Fibroblast of mammary gland (primary cell): Measurements from ENCODE around the gene ARHGAP4.

ENCODE experiments used
- DNase-seq: peaks from one replicate; pipeline ENCODE4 v3.0.0-alpha.2; 2010; ENCODE audit warnings: low read depth
- H3K4me3 ChIP-seq: 2 replicates; pipeline ENCODE4 v1.5.1; 2011; ENCODE audit warnings: low read depth, mild to moderate bottlenecking, low read length, moderate library complexity; ENCODE audit not compliant: control insufficient read depth
- TF ChIP-seq, protein P1 (sequence below): conservative IDR thresholded peaks from 2 replicates; pipeline ENCODE4 v1.5.1; 2011; ENCODE audit warnings: low read depth, low read length, inconsistent platforms; ENCODE audit not compliant: control insufficient read depth, insufficient read depth

Gene ARHGAP4

DNA sequence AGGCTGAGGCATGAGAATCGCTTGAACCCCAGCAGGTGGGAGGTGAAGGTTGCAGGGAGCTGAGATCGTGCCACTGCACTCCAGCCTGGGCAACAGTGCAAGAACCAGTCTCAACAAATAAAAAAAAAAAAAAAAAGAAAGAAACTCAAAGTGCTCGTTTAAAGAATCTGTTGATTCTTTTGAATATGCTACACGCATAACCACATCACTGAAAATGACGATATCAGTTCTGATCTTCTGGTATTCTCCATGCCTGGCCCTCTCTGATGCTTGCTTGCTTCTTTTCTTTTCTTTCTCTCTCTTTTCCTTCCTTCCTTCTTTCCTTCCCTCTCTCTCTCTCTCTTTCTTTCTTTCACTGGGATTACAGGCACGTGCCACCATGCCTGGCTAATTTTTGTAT, 14.3 kb downstream of the ARHGAP4 start:
- TF ChIP-seq, protein P1, sequence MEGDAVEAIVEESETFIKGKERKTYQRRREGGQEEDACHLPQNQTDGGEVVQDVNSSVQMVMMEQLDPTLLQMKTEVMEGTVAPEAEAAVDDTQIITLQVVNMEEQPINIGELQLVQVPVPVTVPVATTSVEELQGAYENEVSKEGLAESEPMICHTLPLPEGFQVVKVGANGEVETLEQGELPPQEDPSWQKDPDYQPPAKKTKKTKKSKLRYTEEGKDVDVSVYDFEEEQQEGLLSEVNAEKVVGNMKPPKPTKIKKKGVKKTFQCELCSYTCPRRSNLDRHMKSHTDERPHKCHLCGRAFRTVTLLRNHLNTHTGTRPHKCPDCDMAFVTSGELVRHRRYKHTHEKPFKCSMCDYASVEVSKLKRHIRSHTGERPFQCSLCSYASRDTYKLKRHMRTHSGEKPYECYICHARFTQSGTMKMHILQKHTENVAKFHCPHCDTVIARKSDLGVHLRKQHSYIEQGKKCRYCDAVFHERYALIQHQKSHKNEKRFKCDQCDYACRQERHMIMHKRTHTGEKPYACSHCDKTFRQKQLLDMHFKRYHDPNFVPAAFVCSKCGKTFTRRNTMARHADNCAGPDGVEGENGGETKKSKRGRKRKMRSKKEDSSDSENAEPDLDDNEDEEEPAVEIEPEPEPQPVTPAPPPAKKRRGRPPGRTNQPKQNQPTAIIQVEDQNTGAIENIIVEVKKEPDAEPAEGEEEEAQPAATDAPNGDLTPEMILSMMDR, result no peak
- DNase-seq, result no peak
- no peak overlapping the region for H3K4me3 ChIP-seq

DNA sequence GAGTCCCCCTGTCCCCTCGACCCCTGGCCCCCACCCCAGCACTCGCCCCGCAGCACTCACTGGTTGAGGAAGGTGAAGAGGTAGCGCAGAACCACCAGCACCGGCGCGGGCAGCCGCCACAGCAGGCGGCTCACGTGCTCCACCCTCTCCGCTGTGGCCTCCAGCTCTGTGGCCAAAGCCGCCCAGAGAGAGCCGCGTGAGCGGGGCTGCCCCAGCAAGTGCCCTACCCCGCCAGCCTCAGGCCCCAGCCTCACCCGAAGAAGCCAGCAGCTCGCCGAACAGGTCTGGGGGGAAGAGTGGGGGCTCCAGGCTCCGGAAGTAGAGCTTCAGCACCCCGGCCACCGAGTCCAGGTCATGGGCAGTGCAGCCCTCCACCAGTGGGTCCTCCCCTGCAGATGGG, 15.6 kb downstream of the ARHGAP4 start:
- TF ChIP-seq, protein P1, result no peak
- DNase-seq, result no peak
- no peak overlapping the region for H3K4me3 ChIP-seq

DNA sequence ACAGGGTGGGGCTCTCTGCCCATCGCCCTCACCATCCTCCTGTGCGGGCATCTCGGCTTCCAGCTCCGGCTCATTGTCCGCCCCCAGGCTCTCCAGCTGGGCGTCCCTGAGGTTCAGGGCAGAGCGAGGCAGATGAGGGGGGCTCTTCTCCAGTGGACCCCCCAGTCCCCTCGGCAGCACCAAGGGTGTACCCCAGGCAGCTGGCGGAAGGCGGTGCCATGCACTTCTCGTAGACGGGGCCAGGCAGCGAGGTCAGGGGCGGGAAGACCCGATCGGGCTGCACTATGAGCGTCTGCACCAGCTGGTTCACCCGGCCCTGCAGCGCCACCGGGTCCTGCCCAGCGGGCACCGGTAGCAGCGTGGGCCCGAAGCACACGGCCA, 16.1 kb downstream of the ARHGAP4 start:
- no peak for DNase-seq
- H3K4me3 ChIP-seq, result no peak overlapping the region
- TF ChIP-seq, protein P1, result no peak

DNA sequence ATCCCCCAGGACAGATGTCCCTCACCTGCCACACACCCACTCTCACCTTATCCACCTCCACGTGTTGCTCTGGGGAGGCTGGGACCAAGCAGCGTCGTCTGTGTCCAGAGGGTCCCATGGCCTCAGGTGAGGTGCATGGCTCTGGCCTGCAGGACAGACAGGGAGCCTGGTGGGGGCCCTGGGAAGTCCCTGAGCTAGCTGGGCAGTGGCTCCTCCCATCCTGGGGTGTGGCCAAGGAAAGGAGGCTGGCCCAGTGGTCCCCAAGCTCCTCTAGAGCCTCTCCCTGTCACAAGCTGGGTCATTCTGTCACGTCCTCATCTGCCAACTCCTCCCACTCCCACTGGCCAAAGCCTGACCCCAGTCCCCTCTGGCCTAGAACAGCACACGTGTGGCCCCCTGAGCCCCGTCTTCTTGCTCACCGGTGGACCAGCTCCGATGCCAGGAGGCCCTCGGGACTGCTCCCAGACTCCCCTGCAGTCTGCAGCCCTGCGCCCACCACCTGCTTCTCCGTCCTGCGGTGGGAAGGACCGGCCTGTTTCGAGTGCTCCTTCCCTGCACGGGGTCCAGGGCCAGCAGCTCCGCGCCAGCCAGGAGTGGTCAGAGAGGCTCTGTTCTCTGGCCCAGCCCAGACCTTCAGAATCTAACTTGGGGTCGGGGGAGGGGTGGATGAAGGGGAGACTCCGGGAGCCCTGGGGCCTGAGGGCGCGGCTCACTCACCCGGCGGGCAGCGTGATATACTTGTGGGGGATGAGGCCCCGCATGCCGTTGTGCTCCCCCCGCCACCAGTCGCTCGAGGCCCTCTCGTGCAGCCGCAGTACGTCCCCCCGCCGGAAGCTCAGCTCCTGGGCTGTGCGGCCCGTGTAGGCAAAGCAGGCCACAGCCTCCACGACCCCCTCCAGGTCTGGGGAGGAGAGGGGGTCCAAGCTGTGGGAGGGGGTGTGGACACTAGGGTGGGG, 16.8 kb downstream of the ARHGAP4 start:
- no peak for DNase-seq
- TF ChIP-seq, protein P1, result no peak
- no peak overlapping the region for H3K4me3 ChIP-seq

GRCh38 chrX:153908219-153908860, 17.7 kb downstream of the ARHGAP4 start:
- TF ChIP-seq, protein P1, result no peak
- no peak overlapping the region for H3K4me3 ChIP-seq
- no peak for DNase-seq

DNA sequence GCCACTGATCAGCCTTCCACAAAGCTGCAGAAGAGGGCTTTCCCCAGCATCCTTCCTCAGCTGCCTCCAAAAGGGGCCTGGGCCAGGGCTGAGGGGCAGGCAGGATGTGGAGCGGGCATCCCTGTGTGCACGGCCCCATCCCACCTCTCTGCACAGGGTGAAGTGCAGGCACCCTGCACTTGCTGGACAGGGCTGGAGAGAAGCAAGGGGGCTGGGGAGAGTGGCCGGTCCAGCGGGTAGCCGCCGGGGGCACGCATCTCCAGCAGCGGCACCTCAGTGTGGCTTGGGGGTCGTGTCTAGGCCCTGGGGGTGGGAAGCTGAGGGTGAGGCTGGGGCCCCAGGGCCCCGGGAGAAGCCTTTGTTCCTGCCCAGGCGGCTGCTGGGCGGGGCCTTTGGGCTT, 18.6 kb downstream of the ARHGAP4 start:
- TF ChIP-seq, protein P1, result no peak
- no peak for DNase-seq
- no peak overlapping the region for H3K4me3 ChIP-seq
